Measurements from ENCODE around the gene ASAP3. TPM values are rescaled to one million over a fixed set of nuclear protein-coding genes. Genes with fewer than 3 reads are reported as not detected.

The ASAP3 gene
- 45.9 TPM for total RNA-seq

DNA sequence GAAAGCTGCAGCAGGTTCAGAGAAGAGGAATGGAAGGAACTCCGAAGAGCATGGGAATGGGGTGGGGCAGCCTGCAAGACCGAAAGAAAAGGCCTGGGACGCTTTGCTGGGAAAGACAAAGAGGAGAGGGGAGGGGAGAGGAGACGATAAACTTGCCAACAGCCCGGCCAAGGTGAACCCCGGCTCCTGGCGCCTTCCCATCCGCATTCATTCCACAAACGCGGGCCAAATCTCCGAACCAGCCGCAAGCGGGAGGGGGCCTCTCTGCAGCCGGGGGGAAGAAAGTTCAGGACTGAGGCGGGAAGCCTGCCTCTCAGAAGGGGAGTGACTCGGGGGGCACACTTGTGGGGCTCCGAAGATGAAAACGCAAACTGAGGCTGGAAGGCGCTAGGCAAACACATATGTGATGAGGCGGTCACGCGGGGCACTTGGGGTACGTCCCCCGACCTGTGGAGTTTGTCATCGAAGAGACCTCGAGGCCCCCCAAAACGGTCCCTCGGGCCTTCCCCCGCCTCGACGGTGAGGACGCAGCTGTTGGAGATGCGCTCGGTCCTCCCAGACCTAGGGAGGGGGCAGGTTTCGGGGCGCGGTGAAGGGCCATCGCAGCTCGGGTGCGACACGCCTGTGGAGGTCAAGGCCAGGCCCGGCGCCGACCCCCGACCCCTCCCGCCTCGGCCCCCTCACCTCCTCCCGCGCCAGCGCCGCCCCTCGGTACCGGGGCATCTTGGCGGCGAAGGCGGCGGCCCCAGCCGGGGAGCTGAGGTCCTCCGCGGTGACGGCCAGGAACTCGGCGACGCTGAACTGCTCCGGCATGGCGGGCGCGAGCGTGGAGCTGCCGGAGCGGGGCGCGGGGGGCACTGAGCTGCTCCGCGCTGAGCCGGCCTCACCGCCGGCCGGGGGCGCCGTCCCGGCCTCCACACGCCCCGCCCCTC, at the start of gene ASAP3:
ASAP3 (minus strand) TSS at position 859 of the 932 bp plus-strand sequence; CDS start at position 813, 46 bp downstream.
- Histone ChIP-seq H3K27ac (ENCODE audit: low read depth, low read length) (peak within 1 kb of the TSS; percentile 79), H3K4me3 (ENCODE audit: low read length in 3 of 3) (peak within 1 kb of the TSS; percentile 77 to 85 (median 81)), H3K9me3 (ENCODE audit: control insufficient read depth in 3 of 3, low read length in 3 of 3) (no peaks in the 10 kb centered on the region), H3K9ac (ENCODE audit: low read depth in 1 of 3, low read length in 3 of 3) (peak within 1 kb of the TSS; percentile 65 to 82 (median 80)), H3K4me1 (ENCODE audit: control insufficient read depth in 3 of 3, insufficient read depth in 3 of 3, low read length in 3 of 3) (peaks cover 49 to 53% (median 51%) of the 10 kb centered on the region in 3 donors), H3K36me3 (ENCODE audit: control insufficient read depth in 3 of 3, insufficient read depth in 3 of 3, low read length in 3 of 3) (no peaks in the 10 kb centered on the region), H3K27me3 (ENCODE audit: control insufficient read depth in 3 of 3, insufficient read depth in 3 of 3, low read length in 3 of 3) (no peaks in the 10 kb centered on the region)

DNA sequence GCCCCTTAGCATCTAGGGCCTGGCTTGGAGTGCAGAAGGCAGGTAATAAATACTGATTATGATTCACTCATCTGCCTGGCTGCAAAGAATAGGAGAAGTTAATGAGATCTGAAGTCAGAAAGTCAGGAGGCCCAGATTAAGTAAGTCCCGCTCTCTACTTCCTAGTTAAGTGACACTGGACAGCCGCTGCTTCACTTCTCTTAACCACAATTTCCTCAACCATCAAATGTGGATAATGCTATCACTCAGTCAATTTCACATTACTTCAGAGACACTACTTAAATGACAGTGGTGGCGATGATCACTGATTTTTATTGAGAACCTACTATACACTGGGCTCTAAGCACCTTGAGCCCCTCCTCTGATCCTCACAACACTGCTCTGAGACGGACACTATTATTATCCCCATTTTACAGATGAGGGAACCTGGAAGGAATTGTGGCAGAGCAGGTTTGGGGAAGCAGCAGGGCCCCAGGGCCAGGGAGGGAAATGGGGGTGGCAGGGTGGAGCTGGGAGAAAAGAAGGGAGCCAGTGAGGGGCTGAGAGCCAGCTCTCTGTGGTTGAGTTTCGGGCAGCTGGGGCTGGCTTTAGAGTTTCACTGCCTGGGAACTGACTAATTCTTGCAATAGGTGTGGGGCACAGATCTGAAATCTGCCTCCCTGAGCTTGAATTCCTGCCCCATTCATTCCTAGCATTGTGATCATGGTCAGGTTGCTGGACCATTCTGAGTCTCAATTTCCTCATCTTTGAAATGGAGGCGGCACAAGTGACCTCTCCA, 49.5 kb upstream of the ASAP3 start:
- H3K27ac ChIP-seq (ENCODE audit: low read depth, low read length), result no peak overlapping the region
- H3K9ac ChIP-seq (ENCODE audit: low read depth in 1 of 3, low read length in 3 of 3), result no peak overlapping the region
- H3K4me1 ChIP-seq (ENCODE audit: control insufficient read depth in 3 of 3, insufficient read depth in 3 of 3, low read length in 3 of 3), result peaks cover 17 to 33% (median 22%) of the 10 kb centered on the region in 3 donors
- H3K27me3 ChIP-seq (ENCODE audit: control insufficient read depth in 3 of 3, insufficient read depth in 3 of 3, low read length in 3 of 3), result peaks cover 0 to 14% (median 6%) of the 10 kb centered on the region in 3 donors
- H3K9me3 ChIP-seq (ENCODE audit: control insufficient read depth in 3 of 3, low read length in 3 of 3), result no peaks in the 10 kb centered on the region
- H3K36me3 ChIP-seq (ENCODE audit: control insufficient read depth in 3 of 3, insufficient read depth in 3 of 3, low read length in 3 of 3), result no peaks in the 10 kb centered on the region
- no peak overlapping the region for H3K4me3 ChIP-seq (ENCODE audit: low read length in 3 of 3)

DNA sequence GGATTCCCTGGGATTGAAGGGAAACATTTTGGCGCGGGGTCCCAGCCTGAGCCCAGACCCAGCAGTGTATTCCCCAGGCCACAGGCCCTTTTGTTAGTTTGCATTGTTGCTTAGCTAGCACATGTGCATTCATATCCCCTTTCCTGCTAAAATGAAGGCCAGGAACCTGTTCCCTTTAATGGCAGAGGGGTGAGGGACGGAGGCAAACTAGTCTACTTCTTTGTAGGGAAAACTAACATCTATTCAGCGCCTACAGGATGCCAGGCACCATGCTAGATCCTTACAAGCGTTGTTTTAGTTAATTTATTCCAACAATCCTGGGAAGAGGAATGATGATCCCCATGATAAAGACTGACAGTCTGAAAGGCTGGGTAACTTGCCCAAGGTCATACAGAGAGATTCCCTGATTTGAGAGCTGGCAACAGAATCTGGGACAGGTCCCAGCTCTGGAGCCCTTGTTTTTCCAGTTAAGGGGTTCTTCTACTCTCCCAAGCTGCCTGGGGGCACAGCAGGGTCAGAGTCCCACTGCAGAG, 47.6 kb upstream of the ASAP3 start:
- H3K9me3 ChIP-seq (ENCODE audit: control insufficient read depth in 3 of 3, low read length in 3 of 3), result no peaks in the 10 kb centered on the region
- no peaks in the 10 kb centered on the region for H3K36me3 ChIP-seq (ENCODE audit: control insufficient read depth in 3 of 3, insufficient read depth in 3 of 3, low read length in 3 of 3)
- H3K9ac ChIP-seq (ENCODE audit: low read depth in 1 of 3, low read length in 3 of 3), result peak overlapping the region in 2 of 3 donors; percentile 65 to 69
- peaks cover 30 to 50% (median 32%) of the 10 kb centered on the region in 3 donors for H3K4me1 ChIP-seq (ENCODE audit: control insufficient read depth in 3 of 3, insufficient read depth in 3 of 3, low read length in 3 of 3)
- H3K27me3 ChIP-seq (ENCODE audit: control insufficient read depth in 3 of 3, insufficient read depth in 3 of 3, low read length in 3 of 3), result peaks cover 0 to 14% (median 6%) of the 10 kb centered on the region in 3 donors
- no peak overlapping the region for H3K27ac ChIP-seq (ENCODE audit: low read depth, low read length)
- peak overlapping the region; percentile 54 to 72 (median 67) for H3K4me3 ChIP-seq (ENCODE audit: low read length in 3 of 3)

DNA sequence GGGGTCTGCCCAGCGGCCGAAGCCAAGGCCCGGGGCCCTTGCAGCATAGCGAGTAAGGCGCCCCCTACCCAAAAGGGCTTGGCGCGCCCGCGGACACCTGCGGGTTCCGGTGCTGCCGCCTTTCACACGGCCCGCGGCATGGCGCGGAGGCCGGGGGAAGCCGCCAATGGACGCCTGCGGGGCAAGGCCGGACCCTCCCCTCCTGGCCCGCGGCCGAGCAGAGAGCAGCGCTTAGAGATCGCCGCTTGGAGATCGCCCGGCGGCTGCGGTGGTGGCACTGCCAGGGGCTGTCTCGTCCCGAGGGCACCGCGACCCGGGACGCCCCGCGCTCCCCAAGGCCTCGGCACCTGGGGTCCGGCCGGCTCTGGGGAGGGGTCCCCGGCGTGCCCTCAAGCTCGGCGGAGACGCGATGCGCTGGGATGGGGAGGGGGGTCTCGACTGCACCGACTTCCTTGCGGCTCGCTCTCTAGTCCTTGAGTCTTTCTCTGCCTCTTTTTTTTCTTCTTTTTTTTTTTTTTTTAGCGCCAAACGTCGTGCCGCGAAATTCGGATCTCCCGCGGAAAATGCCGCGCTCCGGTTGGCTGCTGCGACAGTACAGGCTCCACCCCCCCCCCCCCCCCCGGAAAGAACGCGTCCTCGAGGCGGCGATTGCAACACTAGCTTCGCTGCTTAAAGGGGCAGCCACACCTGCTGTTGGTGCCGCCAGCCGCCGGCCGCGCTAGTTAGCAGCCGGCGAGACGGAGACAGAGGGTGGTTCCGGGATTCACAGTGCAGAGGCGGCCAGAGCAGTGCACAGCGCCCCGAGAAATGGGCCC, 47.0 kb upstream of the ASAP3 start, which contains the start of gene E2F2:
E2F2 (minus strand) TSS at position 487 of the 815 bp plus-strand sequence; CDS start at position 47, 440 bp downstream.
- peaks cover 0 to 14% (median 6%) of the 10 kb centered on the region in 3 donors for H3K27me3 ChIP-seq (ENCODE audit: control insufficient read depth in 3 of 3, insufficient read depth in 3 of 3, low read length in 3 of 3)
- no peak within 1 kb of the TSS for H3K27ac ChIP-seq (ENCODE audit: low read depth, low read length)
- H3K36me3 ChIP-seq (ENCODE audit: control insufficient read depth in 3 of 3, insufficient read depth in 3 of 3, low read length in 3 of 3), result no peaks in the 10 kb centered on the region
- H3K4me3 ChIP-seq (ENCODE audit: low read length in 3 of 3), result peak within 1 kb of the TSS; percentile 63 to 72 (median 67)
- H3K4me1 ChIP-seq (ENCODE audit: control insufficient read depth in 3 of 3, insufficient read depth in 3 of 3, low read length in 3 of 3), result peaks cover 30 to 50% (median 32%) of the 10 kb centered on the region in 3 donors
- no peaks in the 10 kb centered on the region for H3K9me3 ChIP-seq (ENCODE audit: control insufficient read depth in 3 of 3, low read length in 3 of 3)
- peak within 1 kb of the TSS in 2 of 3 donors; percentile 65 to 69 for H3K9ac ChIP-seq (ENCODE audit: low read depth in 1 of 3, low read length in 3 of 3)

DNA sequence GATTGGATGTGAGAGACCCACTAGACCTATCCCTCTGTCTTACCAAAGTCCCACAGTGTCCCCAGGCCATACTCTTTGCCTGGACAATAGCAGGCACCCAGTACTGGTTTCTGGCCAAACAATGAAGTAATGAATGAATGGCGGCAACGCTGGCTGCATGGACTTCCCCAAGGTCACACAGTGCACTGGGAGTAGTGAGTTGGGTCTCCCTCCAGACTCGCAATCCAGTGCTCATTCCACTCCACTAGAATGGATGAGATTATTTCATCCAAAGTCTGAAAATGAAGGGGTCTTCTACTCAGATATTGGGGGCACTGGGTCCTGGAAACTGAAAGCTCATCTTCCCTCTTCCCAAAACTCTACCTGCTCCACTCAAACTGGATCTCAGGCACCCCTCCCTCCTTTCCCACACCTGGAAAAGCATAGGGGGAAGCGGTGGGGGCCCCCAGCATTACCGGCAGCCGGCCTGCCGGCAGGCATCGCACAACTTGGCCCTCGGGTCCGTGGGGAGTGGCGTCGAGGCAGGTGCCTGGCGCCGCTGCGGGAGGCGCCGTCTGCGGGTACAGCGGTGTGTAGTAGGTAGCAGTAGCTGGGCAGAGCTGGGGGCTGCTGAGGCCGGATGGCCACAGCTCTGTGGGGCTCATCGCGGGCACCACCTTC, 46.2 kb upstream of the ASAP3 start:
- H3K27ac ChIP-seq (ENCODE audit: low read depth, low read length), result no peak overlapping the region
- peak overlapping the region in 2 of 3 donors; percentile 61 to 67 for H3K4me3 ChIP-seq (ENCODE audit: low read length in 3 of 3)
- no peaks in the 10 kb centered on the region for H3K9me3 ChIP-seq (ENCODE audit: control insufficient read depth in 3 of 3, low read length in 3 of 3)
- H3K9ac ChIP-seq (ENCODE audit: low read depth in 1 of 3, low read length in 3 of 3), result peak overlapping the region in 2 of 3 donors; percentile 8 to 33
- no peaks in the 10 kb centered on the region for H3K36me3 ChIP-seq (ENCODE audit: control insufficient read depth in 3 of 3, insufficient read depth in 3 of 3, low read length in 3 of 3)
- H3K4me1 ChIP-seq (ENCODE audit: control insufficient read depth in 3 of 3, insufficient read depth in 3 of 3, low read length in 3 of 3), result peaks cover 30 to 57% (median 32%) of the 10 kb centered on the region in 3 donors
- H3K27me3 ChIP-seq (ENCODE audit: control insufficient read depth in 3 of 3, insufficient read depth in 3 of 3, low read length in 3 of 3), result peaks cover 0 to 14% (median 6%) of the 10 kb centered on the region in 3 donors

DNA sequence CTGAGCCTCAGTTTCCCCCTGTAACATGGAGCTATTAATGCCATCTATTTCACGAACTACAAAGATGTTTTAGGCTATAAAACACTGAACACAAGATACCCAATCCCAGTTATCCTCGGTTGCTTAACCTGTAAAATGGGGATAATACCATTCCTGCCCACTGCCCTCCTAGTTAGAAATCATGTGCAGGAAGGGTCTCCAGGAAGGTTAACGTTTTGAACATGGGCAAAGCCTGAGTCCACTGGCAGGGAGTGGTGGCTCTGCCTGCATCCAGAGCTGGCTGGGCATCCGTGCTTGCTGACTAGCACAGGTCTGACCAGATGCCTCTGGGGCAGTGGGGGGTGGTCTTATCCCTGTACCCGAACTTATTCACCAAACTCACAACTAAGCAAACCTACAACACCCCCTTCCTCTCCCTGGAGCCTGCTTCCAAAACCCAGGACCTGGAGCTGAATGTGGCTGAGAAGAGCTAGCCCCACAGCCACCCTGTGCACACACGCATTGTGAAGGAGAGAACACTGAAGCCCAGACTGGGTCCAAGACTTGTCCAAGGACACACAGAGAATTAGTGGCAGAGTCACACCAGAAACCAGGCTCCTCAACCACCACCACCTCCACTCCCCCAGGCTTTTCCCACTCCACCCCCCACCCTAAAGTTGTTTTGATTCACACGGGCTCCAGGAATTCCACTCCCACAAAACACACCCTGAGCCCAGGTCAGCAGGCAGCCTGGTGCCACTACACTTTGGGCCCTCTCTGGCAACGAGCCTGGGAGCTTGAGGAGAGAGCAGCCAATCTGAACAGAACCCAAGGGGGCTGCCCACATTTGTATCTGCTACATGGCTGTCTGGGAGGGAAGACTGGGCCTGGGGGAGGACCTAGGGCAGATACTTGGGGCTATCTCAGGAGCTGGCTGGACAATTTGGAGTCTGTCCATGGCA, 45.4 kb upstream of the ASAP3 start:
- Histone ChIP-seq H3K4me1 (ENCODE audit: control insufficient read depth in 3 of 3, insufficient read depth in 3 of 3, low read length in 3 of 3) (peaks cover 30 to 58% (median 32%) of the 10 kb centered on the region in 3 donors), H3K27me3 (ENCODE audit: control insufficient read depth in 3 of 3, insufficient read depth in 3 of 3, low read length in 3 of 3) (peaks cover 0 to 14% (median 6%) of the 10 kb centered on the region in 3 donors), H3K9ac (ENCODE audit: low read depth in 1 of 3, low read length in 3 of 3) (no peak overlapping the region), H3K9me3 (ENCODE audit: control insufficient read depth in 3 of 3, low read length in 3 of 3) (no peaks in the 10 kb centered on the region), H3K4me3 (ENCODE audit: low read length in 3 of 3) (no peak overlapping the region), H3K36me3 (ENCODE audit: control insufficient read depth in 3 of 3, insufficient read depth in 3 of 3, low read length in 3 of 3) (no peaks in the 10 kb centered on the region), H3K27ac (ENCODE audit: low read depth, low read length) (peak overlapping the region; percentile 45)

DNA sequence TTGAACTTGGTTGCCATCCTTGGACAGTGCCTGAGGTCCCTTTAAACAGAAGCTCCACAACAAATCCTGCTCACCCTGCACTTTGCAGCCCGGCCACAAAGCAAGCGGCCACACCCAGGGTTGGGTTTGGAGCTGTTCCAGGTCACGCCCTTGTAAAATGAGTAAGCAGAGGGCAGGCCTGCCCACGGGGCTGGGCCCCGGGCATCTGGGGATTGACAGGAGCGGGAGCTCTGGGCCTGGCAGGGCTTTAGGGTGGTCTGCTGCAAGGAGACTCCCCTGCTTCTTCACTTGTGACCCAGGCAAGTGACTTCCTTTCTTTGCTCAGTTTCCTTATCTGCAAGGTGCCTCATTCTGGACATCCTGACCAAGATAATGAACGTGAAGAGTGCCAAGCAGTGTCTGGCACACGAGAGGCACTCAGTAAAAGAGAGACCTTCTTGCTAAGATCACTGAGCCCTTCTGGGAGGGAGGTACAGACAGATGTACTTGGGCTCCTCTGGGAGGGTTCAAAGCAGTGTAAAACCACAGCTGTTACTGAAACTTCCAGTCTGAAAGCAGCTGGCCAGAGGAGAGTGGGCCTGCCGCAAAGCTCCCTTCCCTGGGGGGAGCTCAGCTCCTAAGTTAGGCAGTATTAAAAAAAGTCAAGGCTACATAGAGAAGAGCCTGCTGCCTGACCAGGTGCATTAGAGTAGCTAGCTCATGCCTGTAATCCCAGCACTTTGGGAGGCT, 44.4 kb upstream of the ASAP3 start:
- H3K9me3 ChIP-seq (ENCODE audit: control insufficient read depth in 3 of 3, low read length in 3 of 3), result no peaks in the 10 kb centered on the region
- peak overlapping the region in 2 of 3 donors; percentile 50 to 65 for H3K9ac ChIP-seq (ENCODE audit: low read depth in 1 of 3, low read length in 3 of 3)
- H3K36me3 ChIP-seq (ENCODE audit: control insufficient read depth in 3 of 3, insufficient read depth in 3 of 3, low read length in 3 of 3), result no peaks in the 10 kb centered on the region
- peak overlapping the region; percentile 45 for H3K27ac ChIP-seq (ENCODE audit: low read depth, low read length)
- peak overlapping the region in 2 of 3 donors; percentile 29 to 48 for H3K4me3 ChIP-seq (ENCODE audit: low read length in 3 of 3)
- H3K4me1 ChIP-seq (ENCODE audit: control insufficient read depth in 3 of 3, insufficient read depth in 3 of 3, low read length in 3 of 3), result peaks cover 30 to 58% (median 32%) of the 10 kb centered on the region in 3 donors
- peaks cover 0 to 14% (median 6%) of the 10 kb centered on the region in 3 donors for H3K27me3 ChIP-seq (ENCODE audit: control insufficient read depth in 3 of 3, insufficient read depth in 3 of 3, low read length in 3 of 3)

DNA sequence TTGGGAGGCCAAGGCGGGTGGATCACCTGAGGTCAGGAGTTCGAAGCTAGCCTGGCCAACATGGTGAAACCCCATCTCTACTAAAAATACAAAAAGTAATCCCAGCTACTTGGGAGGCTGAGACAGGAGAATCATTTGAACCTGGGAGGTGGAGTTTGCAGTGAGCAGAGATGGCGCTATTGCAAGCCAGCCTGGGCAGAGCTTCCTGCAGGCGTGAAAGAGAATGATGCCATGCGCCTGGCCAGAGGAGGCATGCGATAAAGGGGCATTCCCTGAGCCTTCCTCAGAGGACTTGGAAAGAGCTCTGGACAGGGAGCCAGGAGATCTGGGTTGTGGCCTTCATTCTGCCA, 43.9 kb upstream of the ASAP3 start:
- Histone ChIP-seq H3K27me3 (ENCODE audit: control insufficient read depth in 3 of 3, insufficient read depth in 3 of 3, low read length in 3 of 3) (peaks cover 0 to 14% (median 6%) of the 10 kb centered on the region in 3 donors), H3K4me1 (ENCODE audit: control insufficient read depth in 3 of 3, insufficient read depth in 3 of 3, low read length in 3 of 3) (peaks cover 30 to 58% (median 32%) of the 10 kb centered on the region in 3 donors), H3K36me3 (ENCODE audit: control insufficient read depth in 3 of 3, insufficient read depth in 3 of 3, low read length in 3 of 3) (no peaks in the 10 kb centered on the region), H3K4me3 (ENCODE audit: low read length in 3 of 3) (peak overlapping the region in 1 of 3 donors; percentile 48), H3K27ac (ENCODE audit: low read depth, low read length) (no peak overlapping the region), H3K9ac (ENCODE audit: low read depth in 1 of 3, low read length in 3 of 3) (peak overlapping the region in 2 of 3 donors; percentile 50 to 65), H3K9me3 (ENCODE audit: control insufficient read depth in 3 of 3, low read length in 3 of 3) (no peaks in the 10 kb centered on the region)

All from skeletal muscle tissue (tissue), 4 donors.